Upper lobe of left lung (tissue), 6 donors: ENCODE data around the gene XRCC5. TPM values are rescaled to one million over a fixed set of nuclear protein-coding genes. Genes with fewer than 3 reads are reported as not detected.

Experiments
- ATAC-seq, 2 donors: fragments of 200-7000 bp; cut with Tn5 transposase; one replicate each; pipeline ENCODE4 v1.9.1; 2022; ENCODE audit warnings: mild to moderate bottlenecking in 2 of 2, moderate library complexity in 2 of 2; ENCODE audit not compliant: low FRiP score in 2 of 2
- DNase-seq, 2 donors: peaks; one replicate each; pipeline ENCODE4 v3.0.0-alpha.2; 2019 to 2020
- H3K27ac ChIP-seq, 4 donors: fragments of 200-600 bp; sonication (generic); one replicate each; pipeline ENCODE4 v1.5.1; 2016 to 2019
- H3K27me3 ChIP-seq, 4 donors: fragments of 200-600 bp; sonication (generic); one replicate each; pipeline ENCODE4 v1.5.1; 2017 to 2019
- H3K36me3 ChIP-seq, 4 donors: fragments of 200-600 bp; sonication (generic); one replicate each; pipeline ENCODE4 v1.5.1; 2016 to 2019
- H3K4me1 ChIP-seq, 4 donors: fragments of 200-600 bp; sonication (generic); one replicate each; pipeline ENCODE4 v1.5.1; 2018 to 2019
- H3K4me3 ChIP-seq, 4 donors: fragments of 200-600 bp; sonication (generic); one replicate each; pipeline ENCODE4 v1.5.1; 2017 to 2019; ENCODE audit warnings: mild to moderate bottlenecking in 2 of 4, moderate library complexity in 1 of 4
- H3K9me3 ChIP-seq, 4 donors: fragments of 200-600 bp; sonication (generic); one replicate each; pipeline ENCODE4 v1.5.1; 2018 to 2019
- EP300 ChIP-seq, 4 donors: sonication (generic); formaldehyde crosslinking; IDR thresholded peaks; one replicate each; pipeline ENCODE4 v1.5.1; 2017; ENCODE audit warnings: antibody characterized with exemption in 4 of 4, control low read depth in 2 of 4
- POLR2A ChIP-seq, 4 donors: fragments of 450-650 bp; IDR thresholded peaks; one replicate each; pipeline ENCODE4 v1.5.1; 2016 to 2017; ENCODE audit warnings: antibody characterized with exemption in 4 of 4, mild to moderate bottlenecking in 2 of 4
- POLR2AphosphoS5 ChIP-seq, 2 donors: sonication (generic); formaldehyde crosslinking; IDR thresholded peaks; one replicate each; pipeline ENCODE4 v1.5.1; 2017; ENCODE audit warnings: antibody characterized with exemption in 2 of 2
- WGBS, 2 donors: methylation state at CpG; one replicate each; pipeline ENCODE4 v1.1.5; 2017 to 2018; 5-methylcytosine and 5-hydroxymethylcytosine counted together
- total RNA-seq, 6 donors: library from RNA; depleted of rRNA in 4 of 6; stranded (reverse); fragments of >200 nt in 4 of 6; gene quantifications; one replicate each; pipeline versions ENCODE4 v1.1.0 to v1.2.1, GENCODE V29; 2016 to 2021
- TF ChIP-seq, protein P1 (sequence below), 6 experiments: fragments of 450-650 bp in 4 of 6; fragments of 200-600 bp in 2 of 6; sonication (generic) in 2 of 6; IDR thresholded peaks; one replicate each; pipeline ENCODE4 v1.5.1; 2016 to 2019; ENCODE audit warnings: antibody characterized with exemption in 6 of 6
- donor health status: DM: no; HTN: no; CAD: no; lungs with moderate emphysema.
- donor health status: DM: no; HTN: yes; CAD: no; lungs with severe emphysema.

The XRCC5 gene
- total RNA-seq: 100 to 1,000 TPM in 5 of 6 donors, 10 to 100 TPM in 1; 57.3 to 163 (median 131) TPM

GRCh38 chr2:216108967-216109921, at the start of gene XRCC5:
Gene XRCC5 (plus strand): TSS chr2:216109348. CDS start chr2:216109437, 89 bp downstream.
- peak within 1 kb of the TSS; percentile 91 to 97 (median 93) for H3K27ac ChIP-seq
- WGBS, 2 donors: 0% methylated on average over 38 to 55 of the region's 57 CpGs
- H3K9me3 ChIP-seq: no peaks in the 10 kb centered on the region
- peaks cover 16 to 29% (median 20%) of the 10 kb centered on the region in 4 donors for H3K4me1 ChIP-seq
- TF ChIP-seq EP300 (IDR thresholded peaks at IDR 0.05) (peak in 1 of 4 donors; percentile 29), POLR2A (IDR thresholded peaks at IDR 0.05) (peak; percentile 35 to 74 (median 50)), POLR2AphosphoS5 (IDR thresholded peaks at IDR 0.05) (peak; percentile 92 to 96)
- TF ChIP-seq, protein P1, sequence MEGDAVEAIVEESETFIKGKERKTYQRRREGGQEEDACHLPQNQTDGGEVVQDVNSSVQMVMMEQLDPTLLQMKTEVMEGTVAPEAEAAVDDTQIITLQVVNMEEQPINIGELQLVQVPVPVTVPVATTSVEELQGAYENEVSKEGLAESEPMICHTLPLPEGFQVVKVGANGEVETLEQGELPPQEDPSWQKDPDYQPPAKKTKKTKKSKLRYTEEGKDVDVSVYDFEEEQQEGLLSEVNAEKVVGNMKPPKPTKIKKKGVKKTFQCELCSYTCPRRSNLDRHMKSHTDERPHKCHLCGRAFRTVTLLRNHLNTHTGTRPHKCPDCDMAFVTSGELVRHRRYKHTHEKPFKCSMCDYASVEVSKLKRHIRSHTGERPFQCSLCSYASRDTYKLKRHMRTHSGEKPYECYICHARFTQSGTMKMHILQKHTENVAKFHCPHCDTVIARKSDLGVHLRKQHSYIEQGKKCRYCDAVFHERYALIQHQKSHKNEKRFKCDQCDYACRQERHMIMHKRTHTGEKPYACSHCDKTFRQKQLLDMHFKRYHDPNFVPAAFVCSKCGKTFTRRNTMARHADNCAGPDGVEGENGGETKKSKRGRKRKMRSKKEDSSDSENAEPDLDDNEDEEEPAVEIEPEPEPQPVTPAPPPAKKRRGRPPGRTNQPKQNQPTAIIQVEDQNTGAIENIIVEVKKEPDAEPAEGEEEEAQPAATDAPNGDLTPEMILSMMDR (IDR thresholded peaks at IDR 0.05): peak in 2 of 6 experiments; percentile 25 to 38
- peaks cover 0 to 36% (median 23%) of the 10 kb centered on the region in 4 donors for H3K36me3 ChIP-seq
- peak; percentile 93 to 97 for ATAC-seq
- H3K4me3 ChIP-seq: peak within 1 kb of the TSS; percentile 65 to 91 (median 78)
- H3K27me3 ChIP-seq: no peaks in the 10 kb centered on the region
- peak; percentile 95 to 96 for DNase-seq

GRCh38 chr2:216064014-216064630, 45.0 kb upstream of the XRCC5 start:
- 75 to 80% methylated on average over 2 of the region's 2 CpGs for WGBS, 2 donors
- TF ChIP-seq EP300 (IDR thresholded peaks at IDR 0.05) (no peak), POLR2A (IDR thresholded peaks at IDR 0.05) (no peak), POLR2AphosphoS5 (IDR thresholded peaks at IDR 0.05) (no peak)
- TF ChIP-seq, protein P1 (IDR thresholded peaks at IDR 0.05): no peak
- peaks cover 0 to 36% (median 7%) of the 10 kb centered on the region in 4 donors for H3K36me3 ChIP-seq

GRCh38 chr2:216064665-216065064, 44.5 kb upstream of the XRCC5 start:
- 82 to 89% methylated on average over 1 of the region's 1 CpG for WGBS, 2 donors
- Histone ChIP-seq H3K36me3 (peaks cover 0 to 36% (median 7%) of the 10 kb centered on the region in 4 donors), H3K27me3 (no peaks in the 10 kb centered on the region)

More at GRCh38 chr2:216064014-216064630, 45.0 kb upstream of the XRCC5 start:
- DNase-seq (no peak), ATAC-seq (no peak)
- Histone ChIP-seq H3K27me3 (no peaks in the 10 kb centered on the region), H3K27ac (no peak overlapping the region), H3K4me1 (no peaks in the 10 kb centered on the region), H3K4me3 (no peak overlapping the region), H3K9me3 (no peaks in the 10 kb centered on the region)

DNA sequence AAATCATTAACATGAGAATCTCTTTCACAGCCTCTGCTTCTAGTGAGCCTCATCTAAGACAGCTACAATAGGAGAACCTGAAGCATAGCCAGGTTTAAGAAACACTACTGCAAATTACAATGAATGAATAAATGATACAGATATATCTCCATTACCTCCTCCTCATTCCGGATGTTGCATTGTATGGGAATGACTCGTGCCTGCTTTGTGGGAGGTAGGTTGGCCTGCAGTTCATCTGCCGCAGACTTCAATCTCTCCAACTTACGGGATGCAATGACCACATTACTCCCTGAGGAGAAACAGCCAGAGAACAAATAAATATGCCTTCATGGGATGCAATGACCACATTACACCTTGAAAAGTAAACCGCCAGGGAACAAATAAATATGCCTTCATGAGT, 42.9 kb upstream of the XRCC5 start:
- no peak for TF ChIP-seq EP300 (IDR thresholded peaks at IDR 0.05)
- TF ChIP-seq, protein P1 (IDR thresholded peaks at IDR 0.05): no peak
- no peak for TF ChIP-seq POLR2AphosphoS5 (IDR thresholded peaks at IDR 0.05)
- no peak for TF ChIP-seq POLR2A (IDR thresholded peaks at IDR 0.05)
- H3K27ac ChIP-seq: no peak overlapping the region
- H3K9me3 ChIP-seq: no peaks in the 10 kb centered on the region
- WGBS, 2 donors: 96 to 99% methylated on average over 5 of the region's 5 CpGs
- no peak overlapping the region for H3K4me3 ChIP-seq
- ATAC-seq (no peak), DNase-seq (no peak)
- H3K27me3 ChIP-seq: no peaks in the 10 kb centered on the region
- peaks cover 0 to 31% (median 7%) of the 10 kb centered on the region in 4 donors for H3K36me3 ChIP-seq
- peaks cover 0 to 7% (median 0%) of the 10 kb centered on the region in 4 donors for H3K4me1 ChIP-seq

More at GRCh38 chr2:216064665-216065064, 44.5 kb upstream of the XRCC5 start:
- Histone ChIP-seq H3K27ac (no peak overlapping the region), H3K9me3 (no peaks in the 10 kb centered on the region), H3K4me1 (no peaks in the 10 kb centered on the region), H3K4me3 (no peak overlapping the region)
- no peak for TF ChIP-seq EP300 (IDR thresholded peaks at IDR 0.05)
- TF ChIP-seq, protein P1 (IDR thresholded peaks at IDR 0.05): no peak
- no peak for TF ChIP-seq POLR2AphosphoS5 (IDR thresholded peaks at IDR 0.05)
- TF ChIP-seq POLR2A (IDR thresholded peaks at IDR 0.05): no peak
- ATAC-seq (no peak), DNase-seq (no peak)
